Activated naive CD8-positive, alpha-beta T cell treated with anti-CD3 and anti-CD28 coated beads, Interleukin-2, amount 50 U/mL, for 24 hours (primary cell): ENCODE measurements around the gene HAT1.

ENCODE experiments used
- ATAC-seq: fragments of 150-1000 bp; cut with Tn5 transposase; one replicate; pipeline ENCODE4 v1.10.0; 2021
- DNase-seq: peaks from one replicate; pipeline ENCODE4 v3.0.0; 2021
- H3K27ac Mint-ChIP-seq: one replicate; pipeline ENCODE4 v1.8.0; 2021; ENCODE audit warnings: mild to moderate bottlenecking, mixed read lengths
- H3K27me3 Mint-ChIP-seq: one replicate; pipeline ENCODE4 v1.8.0; 2021; ENCODE audit warnings: mixed read lengths
- H3K36me3 Mint-ChIP-seq: one replicate; pipeline ENCODE4 v1.8.0; 2021; ENCODE audit warnings: low read depth, mixed read lengths
- H3K4me1 Mint-ChIP-seq: one replicate; pipeline ENCODE4 v1.8.0; 2021; ENCODE audit warnings: mixed read lengths
- H3K4me3 Mint-ChIP-seq: one replicate; pipeline ENCODE4 v1.8.0; 2021; ENCODE audit warnings: mild to moderate bottlenecking, moderate library complexity, mixed read lengths
- H3K9me3 Mint-ChIP-seq: one replicate; pipeline ENCODE4 v1.8.0; 2021; ENCODE audit warnings: mixed read lengths

HAT1 gene

GRCh38 chr2:171943869-171944268 lies 21.6 kb downstream of the HAT1 start:
- Mint-ChIP-seq H3K4me1 (peaks cover 21% of the 10 kb centered on the region), H3K9me3 (no peaks in the 10 kb centered on the region), H3K27me3 (no peaks in the 10 kb centered on the region), H3K4me3 (no peak overlapping the region), H3K27ac (no peak overlapping the region), H3K36me3 (peaks cover 28% of the 10 kb centered on the region)
- DNase-seq (no peak), ATAC-seq (no peak)

- peaks cover 33% of the 10 kb centered on the region for H3K36me3 Mint-ChIP-seq
- no peak for DNase-seq
- H3K9me3 Mint-ChIP-seq: no peaks in the 10 kb centered on the region
- H3K4me1 Mint-ChIP-seq: peaks cover 13% of the 10 kb centered on the region
- H3K27ac Mint-ChIP-seq: no peak overlapping the region
- no peaks in the 10 kb centered on the region for H3K27me3 Mint-ChIP-seq
- no peak for ATAC-seq
- H3K4me3 Mint-ChIP-seq: no peak overlapping the region
Observed at GRCh38 chr2:171952276-171952675, 30.0 kb downstream of the HAT1 start.

- no peak for ATAC-seq
Observed at GRCh38 chr2:171952748-171953147, 30.5 kb downstream of the HAT1 start.

GRCh38 chr2:171956135-171956825 lies 34.0 kb downstream of the HAT1 start:
- no peak overlapping the region for H3K27ac Mint-ChIP-seq
- no peak overlapping the region for H3K4me3 Mint-ChIP-seq
- peaks cover 22% of the 10 kb centered on the region for H3K36me3 Mint-ChIP-seq
- no peak for ATAC-seq
- H3K27me3 Mint-ChIP-seq: no peaks in the 10 kb centered on the region
- no peaks in the 10 kb centered on the region for H3K9me3 Mint-ChIP-seq
- peaks cover 13% of the 10 kb centered on the region for H3K4me1 Mint-ChIP-seq
- DNase-seq: no peak

More at GRCh38 chr2:171952748-171953147, 30.5 kb downstream of the HAT1 start:
- DNase-seq: no peak
- Mint-ChIP-seq H3K27ac (no peak overlapping the region), H3K9me3 (no peaks in the 10 kb centered on the region), H3K36me3 (peaks cover 33% of the 10 kb centered on the region), H3K4me3 (no peak overlapping the region), H3K27me3 (no peaks in the 10 kb centered on the region), H3K4me1 (peaks cover 13% of the 10 kb centered on the region)

GRCh38 chr2:171957061-171957460 lies 34.8 kb downstream of the HAT1 start:
- Mint-ChIP-seq H3K27ac (no peak overlapping the region), H3K9me3 (no peaks in the 10 kb centered on the region), H3K27me3 (no peaks in the 10 kb centered on the region), H3K4me3 (no peak overlapping the region), H3K4me1 (peaks cover 13% of the 10 kb centered on the region), H3K36me3 (peaks cover 18% of the 10 kb centered on the region)
- no peak for DNase-seq
- no peak for ATAC-seq

- no peak for ATAC-seq
- no peaks in the 10 kb centered on the region for H3K27me3 Mint-ChIP-seq
- peaks cover 18% of the 10 kb centered on the region for H3K4me1 Mint-ChIP-seq
- H3K9me3 Mint-ChIP-seq: no peaks in the 10 kb centered on the region
- H3K4me3 Mint-ChIP-seq: no peak overlapping the region
- DNase-seq: no peak
- no peak overlapping the region for H3K27ac Mint-ChIP-seq
- H3K36me3 Mint-ChIP-seq: peaks cover 17% of the 10 kb centered on the region
Observed at GRCh38 chr2:171958475-171958874, 36.2 kb downstream of the HAT1 start.

GRCh38 chr2:171959998-171960397 lies 37.7 kb downstream of the HAT1 start:
- Mint-ChIP-seq H3K4me1 (peaks cover 13% of the 10 kb centered on the region), H3K36me3 (peaks cover 7% of the 10 kb centered on the region), H3K27ac (no peak overlapping the region), H3K27me3 (no peaks in the 10 kb centered on the region), H3K9me3 (no peaks in the 10 kb centered on the region), H3K4me3 (no peak overlapping the region)
- DNase-seq: no peak
- no peak for ATAC-seq

GRCh38 chr2:171960570-171960969 lies 38.3 kb downstream of the HAT1 start:
- Mint-ChIP-seq H3K4me3 (no peak overlapping the region), H3K27ac (no peak overlapping the region), H3K27me3 (no peaks in the 10 kb centered on the region), H3K36me3 (peaks cover 7% of the 10 kb centered on the region), H3K4me1 (peaks cover 13% of the 10 kb centered on the region), H3K9me3 (no peaks in the 10 kb centered on the region)
- DNase-seq (no peak), ATAC-seq (no peak)

GRCh38 chr2:171963198-171963597 lies 40.9 kb downstream of the HAT1 start:
- Mint-ChIP-seq H3K4me3 (no peak overlapping the region), H3K4me1 (peaks cover 15% of the 10 kb centered on the region), H3K27ac (no peak overlapping the region), H3K36me3 (peaks cover 17% of the 10 kb centered on the region), H3K27me3 (no peaks in the 10 kb centered on the region), H3K9me3 (no peaks in the 10 kb centered on the region)
- DNase-seq: no peak
- ATAC-seq: no peak

- Mint-ChIP-seq H3K9me3 (no peaks in the 10 kb centered on the region), H3K27me3 (no peaks in the 10 kb centered on the region), H3K4me3 (no peak overlapping the region), H3K4me1 (peaks cover 15% of the 10 kb centered on the region), H3K27ac (no peak overlapping the region), H3K36me3 (peaks cover 21% of the 10 kb centered on the region)
- no peak for DNase-seq
- ATAC-seq: no peak
Observed at GRCh38 chr2:171964308-171964707, 42.0 kb downstream of the HAT1 start.

GRCh38 chr2:171965238-171965637 lies 43.0 kb downstream of the HAT1 start:
- ATAC-seq: no peak
- Mint-ChIP-seq H3K36me3 (peaks cover 26% of the 10 kb centered on the region), H3K4me3 (no peak overlapping the region)

GRCh38 chr2:171965661-171966060 lies 43.4 kb downstream of the HAT1 start:
- ATAC-seq (no peak), DNase-seq (no peak)
- Mint-ChIP-seq H3K4me1 (peaks cover 15% of the 10 kb centered on the region), H3K36me3 (peaks cover 26% of the 10 kb centered on the region), H3K4me3 (no peak overlapping the region), H3K27me3 (no peaks in the 10 kb centered on the region), H3K27ac (no peak overlapping the region), H3K9me3 (no peaks in the 10 kb centered on the region)

More at GRCh38 chr2:171965238-171965637, 43.0 kb downstream of the HAT1 start:
- Mint-ChIP-seq H3K4me1 (peaks cover 15% of the 10 kb centered on the region), H3K9me3 (no peaks in the 10 kb centered on the region), H3K27me3 (no peaks in the 10 kb centered on the region), H3K27ac (no peak overlapping the region)
- DNase-seq: no peak

GRCh38 chr2:171966235-171966634 lies 44.0 kb downstream of the HAT1 start:
- ATAC-seq: no peak
- Mint-ChIP-seq H3K4me3 (no peak overlapping the region), H3K4me1 (peaks cover 15% of the 10 kb centered on the region), H3K9me3 (no peaks in the 10 kb centered on the region), H3K27ac (no peak overlapping the region), H3K36me3 (peaks cover 27% of the 10 kb centered on the region), H3K27me3 (no peaks in the 10 kb centered on the region)
- no peak for DNase-seq

- H3K4me3 Mint-ChIP-seq: no peak overlapping the region
Observed at GRCh38 chr2:171966688-171967087, 44.4 kb downstream of the HAT1 start.

GRCh38 chr2:171968509-171968908 lies 46.2 kb downstream of the HAT1 start:
- peaks cover 14% of the 10 kb centered on the region for H3K4me1 Mint-ChIP-seq
- ATAC-seq: no peak
- H3K27ac Mint-ChIP-seq: no peak overlapping the region
- no peak for DNase-seq
- H3K4me3 Mint-ChIP-seq: no peak overlapping the region
- no peaks in the 10 kb centered on the region for H3K9me3 Mint-ChIP-seq
- H3K27me3 Mint-ChIP-seq: no peaks in the 10 kb centered on the region
- H3K36me3 Mint-ChIP-seq: peaks cover 39% of the 10 kb centered on the region

More at GRCh38 chr2:171966688-171967087, 44.4 kb downstream of the HAT1 start:
- H3K36me3 Mint-ChIP-seq: peaks cover 31% of the 10 kb centered on the region
- no peak overlapping the region for H3K27ac Mint-ChIP-seq
- H3K4me1 Mint-ChIP-seq: peaks cover 15% of the 10 kb centered on the region
- H3K27me3 Mint-ChIP-seq: no peaks in the 10 kb centered on the region
- ATAC-seq (no peak), DNase-seq (no peak)
- H3K9me3 Mint-ChIP-seq: no peaks in the 10 kb centered on the region
